GM18909 (cell line): Measurements from ENCODE around the gene OR51G1.

Experiments used
- ATAC-seq: cut with Tn5 transposase; IDR thresholded peaks from one replicate; pipeline ENCODE4 v1.9.1; 2021; ENCODE audit warnings: mild to moderate bottlenecking; ENCODE audit not compliant: unreplicated experiment, poor library complexity

OR51G1 gene

GRCh38 chr11:4881188-4881587 is 43.0 kb downstream of the OR51G1 start:
- no peak for ATAC-seq
